Transverse colon (tissue), 4 donors: ENCODE data around the gene SCTR.

ENCODE experiments used
- CTCF ChIP-seq, 5 experiments: fragments of 200-600 bp in 3 of 5; fragments of 450-650 bp in 2 of 5; sonication (generic) in 3 of 5; IDR thresholded peaks; 1 replicate in 2 of 5; 2 replicates in 3 of 5; pipeline ENCODE4 v1.5.1; 2016 to 2017; ENCODE audit warnings: antibody characterized with exemption in 5 of 5, inconsistent platforms in 3 of 5, mild to moderate bottlenecking in 2 of 5, moderate library complexity in 1 of 5
- POLR2A ChIP-seq: fragments of 450-650 bp; IDR thresholded peaks from one replicate; pipeline ENCODE4 v1.6.1; 2016; ENCODE audit warnings: antibody characterized with exemption, mild to moderate bottlenecking, moderate library complexity
- POLR2AphosphoS5 ChIP-seq, 3 donors: sonication (generic); formaldehyde crosslinking; IDR thresholded peaks; one replicate each; pipeline ENCODE4 v1.6.1; 2016; ENCODE audit warnings: antibody characterized with exemption in 3 of 3

- TF ChIP-seq CTCF (IDR thresholded peaks at IDR 0.05) (no peak), POLR2A (no peak), POLR2AphosphoS5 (IDR thresholded peaks at IDR 0.05) (no peak)
Observed at GRCh38 chr2:119495948-119496347, 28.3 kb downstream of the SCTR start.
